Activated B cell treated with CpG ODN at 0.5 μM for 24 hours (primary cell): ENCODE measurements around the gene LSM14A. TPM values are rescaled to one million over a fixed set of nuclear protein-coding genes. Genes with fewer than 3 reads are reported as not detected.
A peak's percentile ranks its signal among the peaks of the same experiment; 100 is the strongest.
"Not testable (repeated sequence)": the region's sequence is repeated elsewhere in the genome, so short reads cannot be mapped to it uniquely, and the experiment has no call there.

ENCODE experiments used
- ATAC-seq: fragments of 200-7000 bp; cut with Tn5 transposase; one replicate; pipeline ENCODE4 v1.10.0; 2021; ENCODE audit warnings: low read depth, mild to moderate bottlenecking, moderate library complexity
- CTCF ChIA-PET: fragments of 350-600 bp; sonication (Branson Sonifier 250); formaldehyde crosslinking; loops from one replicate; lab custom pipeline; 2021; ENCODE audit warnings: antibody characterized with exemption; lab: Charles Lee
- POLR2A ChIA-PET: fragments of 350-600 bp; sonication (Branson Sonifier 250); formaldehyde crosslinking; loops from one replicate; lab custom pipeline; 2021; ENCODE audit warnings: antibody characterized with exemption; lab: Charles Lee
- DNase-seq: peaks from one replicate; pipeline ENCODE4 v3.0.0; 2022
- H3K27ac Mint-ChIP-seq: one replicate; pipeline ENCODE4 v1.8.0; 2020; ENCODE audit warnings: mixed read lengths
- H3K27me3 Mint-ChIP-seq: one replicate; pipeline ENCODE4 v1.8.0; 2021; ENCODE audit warnings: mixed read lengths
- H3K36me3 Mint-ChIP-seq: one replicate; pipeline ENCODE4 v1.8.0; 2021; ENCODE audit warnings: low read depth, mixed read lengths
- H3K4me1 Mint-ChIP-seq: one replicate; pipeline ENCODE4 v1.8.0; 2021; ENCODE audit warnings: mixed read lengths
- H3K4me3 Mint-ChIP-seq: one replicate; pipeline ENCODE4 v1.8.0; 2020; ENCODE audit warnings: mild to moderate bottlenecking, mixed read lengths
- H3K9me3 Mint-ChIP-seq: one replicate; pipeline ENCODE4 v1.8.0; 2020; ENCODE audit warnings: mixed read lengths
- CTCF ChIP-seq: fragments of 200-600 bp; IDR thresholded peaks from one replicate; pipeline ENCODE4 v1.8.0; 2022; ENCODE audit warnings: antibody characterized with exemption, mild to moderate bottlenecking
- intact Hi-C: fragments of 100-400 bp; cut with micrococcal nuclease; formaldehyde crosslinking; loops from one replicate; pipeline ENCODE4 v1.15.1; 2024
- total RNA-seq: library from RNA; stranded (reverse); gene quantifications from 2 replicates; pipeline ENCODE4 v1.2.3, GENCODE V29; 2022

The LSM14A gene
- total RNA-seq, 1 donor from 2014 or later, result 136 TPM

- H3K36me3 Mint-ChIP-seq, result peaks cover 2% of the 10 kb centered on the region
- H3K27me3 Mint-ChIP-seq, result no peaks in the 10 kb centered on the region
- ChIA-PET POLR2A (no interaction called here), CTCF (no interaction called here)
- no peak for ATAC-seq
- DNase-seq, result no peak
- H3K4me3 Mint-ChIP-seq, result no peak overlapping the region
- intact Hi-C loops, result no loop called here
- no peak overlapping the region for H3K27ac Mint-ChIP-seq
- H3K9me3 Mint-ChIP-seq, result peaks cover 3% of the 10 kb centered on the region
- H3K4me1 Mint-ChIP-seq, result peaks cover 10% of the 10 kb centered on the region
- TF ChIP-seq CTCF, result no peak
Measured at GRCh38 chr19:34236035-34236987, 64.0 kb downstream of the LSM14A start.

GRCh38 chr19:34237283-34237682, 65.0 kb downstream of the LSM14A start:
- DNase-seq (no peak), ATAC-seq (no peak)
- no peak for TF ChIP-seq CTCF
- no peak overlapping the region for H3K4me3 Mint-ChIP-seq
- CTCF ChIA-PET, result no interaction called here
- POLR2A ChIA-PET, result no interaction called here
- H3K9me3 Mint-ChIP-seq, result peaks cover 3% of the 10 kb centered on the region
- no peaks in the 10 kb centered on the region for H3K36me3 Mint-ChIP-seq
- intact Hi-C loops, result no loop called here
- no peaks in the 10 kb centered on the region for H3K27me3 Mint-ChIP-seq
- no peak overlapping the region for H3K27ac Mint-ChIP-seq
- H3K4me1 Mint-ChIP-seq, result peaks cover 12% of the 10 kb centered on the region

- DNase-seq, result no peak
- no peak overlapping the region for H3K27ac Mint-ChIP-seq
- intact Hi-C loops, result no loop called here
- no peak overlapping the region for H3K4me3 Mint-ChIP-seq
- ATAC-seq, result no peak
- H3K9me3 Mint-ChIP-seq, result peaks cover 3% of the 10 kb centered on the region
- ChIA-PET CTCF (no interaction called here), POLR2A (no interaction called here)
- H3K4me1 Mint-ChIP-seq, result peaks cover 5% of the 10 kb centered on the region
- H3K36me3 Mint-ChIP-seq, result no peaks in the 10 kb centered on the region
- no peaks in the 10 kb centered on the region for H3K27me3 Mint-ChIP-seq
- TF ChIP-seq CTCF, result no peak
Measured at GRCh38 chr19:34237939-34238338, 65.6 kb downstream of the LSM14A start.

GRCh38 chr19:34241513-34242337, 69.4 kb downstream of the LSM14A start:
- peak; percentile 50 for ATAC-seq
- H3K27ac Mint-ChIP-seq, result no peak overlapping the region

GRCh38 chr19:34243138-34243875, 71.0 kb downstream of the LSM14A start:
- H3K9me3 Mint-ChIP-seq, intact Hi-C loops, H3K4me3 Mint-ChIP-seq, H3K36me3 Mint-ChIP-seq, CTCF ChIA-PET, H3K27ac Mint-ChIP-seq, POLR2A ChIA-PET, ATAC-seq, DNase-seq, H3K27me3 Mint-ChIP-seq, H3K4me1 Mint-ChIP-seq: not testable (repeated sequence)

More at GRCh38 chr19:34241513-34242337, 69.4 kb downstream of the LSM14A start:
- no peak for DNase-seq
- H3K27me3 Mint-ChIP-seq, result no peaks in the 10 kb centered on the region
- H3K9me3 Mint-ChIP-seq, result no peaks in the 10 kb centered on the region
- H3K4me1 Mint-ChIP-seq, result peaks cover 3% of the 10 kb centered on the region
- intact Hi-C loops, result loop anchor here (1.0 kb wide), 1 partner anchor 95 kb away; no protein-coding TSS in a partner anchor
- H3K36me3 Mint-ChIP-seq, result no peaks in the 10 kb centered on the region
- H3K4me3 Mint-ChIP-seq, result no peak overlapping the region
- ChIA-PET CTCF (interaction anchor here (1.5 kb wide), 1 partner anchor 73 kb away, joined by 3 read pairs; no protein-coding TSS in a partner anchor), POLR2A (interaction anchor here (0.7 kb wide), 1 partner anchor 115 kb away, joined by 3 read pairs; no protein-coding TSS in a partner anchor)
- no peak for TF ChIP-seq CTCF
